HepG2 (cell line): Measurements from ENCODE around the gene SYNE1. TPM values are rescaled to one million over a fixed set of nuclear protein-coding genes. Genes with fewer than 3 reads are reported as not detected.

ENCODE experiments used
- ARID5B ChIP-seq: IDR thresholded peaks from 2 replicates; pipeline ENCODE4 v1.4.0; 2020; ENCODE audit warnings: mild to moderate bottlenecking, missing genetic modification reagents
- NFAT5 ChIP-seq: sonication (generic); formaldehyde crosslinking; IDR thresholded peaks from 2 replicates; pipeline ENCODE4 v1.4.0; 2020; ENCODE audit warnings: missing genetic modification reagents
- NFATC3 ChIP-seq: sonication (generic); formaldehyde crosslinking; IDR thresholded peaks from 2 replicates; pipeline ENCODE4 v1.5.1; 2020; ENCODE audit warnings: mild to moderate bottlenecking, missing genetic modification reagents
- NFIB ChIP-seq: sonication (generic); formaldehyde crosslinking; IDR thresholded peaks from 2 replicates; pipeline ENCODE4 v1.9.0; 2021; ENCODE audit warnings: missing genetic modification reagents, mild to moderate bottlenecking, borderline replicate concordance
- PCBP2 ChIP-seq: fragments of 200-400 bp; formaldehyde crosslinking; optimal IDR thresholded peaks from 2 replicates; pipeline ENCODE3; 2018; ENCODE audit warnings: low read length, low read depth; ENCODE audit not compliant: poor library complexity, severe bottlenecking
- POLR2A ChIP-seq, 2 experiments: IDR thresholded peaks; 2 replicates each; pipeline ENCODE4 v1.6.1; 2011; ENCODE audit warnings: low read depth in 2 of 2, low read length in 2 of 2, mild to moderate bottlenecking in 1 of 2, moderate library complexity in 1 of 2; ENCODE audit not compliant: insufficient read depth in 1 of 2
- POLR2AphosphoS5 ChIP-seq: IDR thresholded peaks from 2 replicates; pipeline ENCODE4 v1.6.1; 2012; ENCODE audit warnings: low read depth, low read length
- ZFP91 ChIP-seq: sonication (generic); formaldehyde crosslinking; IDR thresholded peaks from 2 replicates; pipeline ENCODE4 v1.9.0; 2022; ENCODE audit warnings: missing genetic modification reagents, mild to moderate bottlenecking, borderline replicate concordance
- ZNF281 ChIP-seq: sonication (generic); formaldehyde crosslinking; IDR thresholded peaks from 2 replicates; pipeline ENCODE4 v1.4.0; 2020; ENCODE audit warnings: missing genetic modification reagents, borderline replicate concordance
- ZNF629 ChIP-seq: sonication (generic); formaldehyde crosslinking; conservative IDR thresholded peaks from 2 replicates; pipeline ENCODE4 v1.5.0; 2020; ENCODE audit warnings: missing genetic modification reagents
- ZNF710 ChIP-seq: sonication (generic); formaldehyde crosslinking; IDR thresholded peaks from 2 replicates; pipeline ENCODE4 v1.5.0; 2020; ENCODE audit warnings: mild to moderate bottlenecking, missing genetic modification reagents, borderline replicate concordance
- ZNF841 ChIP-seq: sonication (generic); formaldehyde crosslinking; IDR thresholded peaks from 2 replicates; pipeline ENCODE4 v1.8.1; 2023; ENCODE audit warnings: missing genetic modification reagents, borderline replicate concordance
- polyA plus RNA-seq, 8 experiments: library from polyadenylated mRNA; depleted of rRNA in 3 of 8; stranded (reverse) in 7 of 8; unstranded in 1 of 8; fragments of >200 nt; fragmentation: Illumina TruSeq in 4 of 8; extraction: Trizol in 4 of 8; gene quantifications; 2 replicates each; pipeline versions ENCODE4 v1.2.1 to v1.2.3, GENCODE V29; 2011 to 2016; ENCODE audit warnings: low read depth in 4 of 8, missing spikeins in 1 of 8, mixed read lengths in 1 of 8; ENCODE audit not compliant: insufficient read depth in 1 of 8
- total RNA-seq, 5 experiments: library from RNA; depleted of rRNA; stranded (reverse); fragments of >200 nt; fragmentation: Illumina TruSeq; extraction: Trizol; gene quantifications; 2 replicates each; pipeline ENCODE4 v1.2.3, GENCODE V29; 2016; ENCODE audit warnings: low read depth in 1 of 5

Gene SYNE1
- total and polyA plus RNA-seq, 2 of the 13 experiments (the other 11 are each of a cell fraction or from before 2014, with no cell fraction given) = 5.5 to 15.9 TPM

- TF ChIP-seq ARID5B (CRISPR knock-in tag) (no peak), PCBP2 (no peak), ZNF629 (no peak), ZNF710 (CRISPR knock-in tag) (no peak), POLR2A (IDR thresholded peaks at IDR 0.05; ENCODE audit: insufficient read depth in 1 of 2, low read depth in 2 of 2, low read length in 2 of 2) (no peak), NFATC3 (CRISPR knock-in tag) (no peak), NFAT5 (CRISPR knock-in tag) (no peak), POLR2AphosphoS5 (no peak), ZNF281 (CRISPR knock-in tag) (no peak), ZNF841 (CRISPR knock-in tag) (no peak), NFIB (CRISPR knock-in tag) (no peak), ZFP91 (CRISPR knock-in tag) (no peak)
These were observed 5.6 kb upstream of the SYNE1 start (continued) for GRCh38 chr6:152642578-152643375.
